SKM-1 (cell line): ENCODE results near the gene ZDHHC14.

Experiments
- DNase-seq: peaks from one replicate; lab custom pipeline; 2025; ENCODE audit not compliant: unreplicated experiment; lab: John Stamatoyannopoulos, UW

Gene ZDHHC14

DNA sequence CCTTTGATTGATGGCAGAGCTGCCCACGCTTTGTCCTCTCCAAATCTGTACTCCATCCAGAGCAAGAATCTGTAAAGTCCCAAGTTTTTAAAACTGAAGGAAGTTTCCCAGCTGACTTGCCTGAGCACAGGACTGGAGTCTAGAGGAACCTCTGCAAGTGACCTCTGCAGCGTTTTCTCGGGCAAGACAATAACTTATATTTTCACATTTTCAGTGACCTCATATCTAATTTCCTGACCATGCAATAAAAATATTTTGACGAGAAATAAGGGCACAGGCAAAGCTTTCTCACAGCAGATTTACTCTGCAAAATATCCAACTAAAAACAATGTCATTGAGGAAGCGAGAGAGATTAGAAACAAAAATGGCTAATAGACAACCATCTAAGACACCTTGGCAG lies 256.5 kb downstream of the ZDHHC14 start:
- no peak for DNase-seq

DNA sequence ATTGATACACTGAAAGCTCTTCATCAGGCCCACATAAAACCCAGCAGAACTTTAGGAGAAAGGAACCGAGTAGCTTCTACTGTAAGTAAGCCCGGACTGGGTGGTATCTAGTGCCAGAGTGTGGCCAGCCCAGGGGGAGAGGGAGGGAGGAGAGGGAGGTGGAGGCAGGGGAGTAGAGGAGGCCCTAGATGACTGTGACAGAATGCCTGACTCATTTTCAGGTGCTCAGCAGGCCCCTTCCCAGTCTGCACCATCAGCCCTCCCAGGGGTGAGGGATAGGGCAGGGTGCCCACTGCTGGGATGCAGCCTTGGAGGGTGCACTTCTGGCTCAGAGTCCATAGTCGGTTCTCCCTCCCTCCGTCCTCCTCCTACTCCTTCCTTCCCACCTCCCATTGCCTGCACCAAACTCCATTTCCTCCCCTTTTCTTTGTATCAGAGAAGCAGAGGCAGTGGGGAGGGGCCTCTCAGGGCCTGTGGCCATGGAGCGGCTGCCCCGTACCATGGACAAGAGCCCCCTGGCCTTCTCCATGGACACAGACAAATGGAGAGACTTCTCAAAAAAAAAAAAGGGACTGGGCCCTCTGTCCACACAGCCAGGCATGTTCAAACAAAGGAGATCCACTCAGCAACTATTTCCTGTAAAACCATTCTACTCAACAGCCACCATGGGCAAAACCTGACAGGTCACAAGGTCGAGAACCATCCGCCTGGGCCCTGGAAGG lies 257.1 kb downstream of the ZDHHC14 start:
- no peak for DNase-seq

GRCh38 chr6:157638779-157639178 lies 257.8 kb downstream of the ZDHHC14 start:
- no peak for DNase-seq

GRCh38 chr6:157640746-157641451 lies 259.9 kb downstream of the ZDHHC14 start:
- no peak for DNase-seq

- no peak for DNase-seq
Observed at GRCh38 chr6:157641837-157642236, 260.8 kb downstream of the ZDHHC14 start.

- no peak for DNase-seq
Observed at GRCh38 chr6:157642736-157643135, 261.7 kb downstream of the ZDHHC14 start.

DNA sequence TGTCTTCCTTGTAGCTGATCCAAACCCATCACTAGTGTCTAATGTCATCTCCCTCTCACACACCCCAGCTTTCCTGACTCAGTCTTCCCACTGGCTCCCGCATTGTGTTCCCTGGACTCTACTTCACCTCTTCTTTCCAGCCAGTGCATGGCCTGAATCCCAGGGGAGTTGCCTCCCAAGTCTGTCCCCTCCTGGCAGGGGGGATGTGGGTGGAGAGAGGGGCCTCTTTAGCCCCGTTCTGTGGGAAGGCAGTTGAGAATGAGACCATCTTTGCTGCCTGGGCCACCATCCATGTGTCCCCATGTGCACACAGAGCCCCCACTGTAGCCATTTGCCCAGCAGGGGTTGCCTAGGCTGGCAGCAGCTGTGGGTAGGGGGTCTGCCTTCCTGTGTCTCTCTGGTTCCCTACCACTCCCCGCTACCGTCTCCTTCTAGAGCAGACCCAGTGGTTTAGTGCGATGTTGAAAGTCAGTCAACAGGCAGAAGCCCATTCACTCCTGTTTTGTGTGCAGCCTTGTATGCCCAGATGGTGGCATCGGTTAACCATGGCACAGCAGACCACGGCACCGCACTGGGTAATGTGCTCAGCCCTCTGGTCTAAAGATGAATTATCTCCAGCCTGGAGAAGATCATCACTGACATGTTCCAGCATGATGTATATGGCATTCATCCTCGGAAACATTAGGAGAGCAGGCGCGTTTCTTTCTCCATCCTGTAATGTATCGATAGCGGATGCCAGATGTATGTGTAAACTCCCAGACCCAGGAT lies 263.2 kb downstream of the ZDHHC14 start:
- no peak for DNase-seq

- no peak for DNase-seq
Observed at GRCh38 chr6:157645201-157645795, 264.3 kb downstream of the ZDHHC14 start.

DNA sequence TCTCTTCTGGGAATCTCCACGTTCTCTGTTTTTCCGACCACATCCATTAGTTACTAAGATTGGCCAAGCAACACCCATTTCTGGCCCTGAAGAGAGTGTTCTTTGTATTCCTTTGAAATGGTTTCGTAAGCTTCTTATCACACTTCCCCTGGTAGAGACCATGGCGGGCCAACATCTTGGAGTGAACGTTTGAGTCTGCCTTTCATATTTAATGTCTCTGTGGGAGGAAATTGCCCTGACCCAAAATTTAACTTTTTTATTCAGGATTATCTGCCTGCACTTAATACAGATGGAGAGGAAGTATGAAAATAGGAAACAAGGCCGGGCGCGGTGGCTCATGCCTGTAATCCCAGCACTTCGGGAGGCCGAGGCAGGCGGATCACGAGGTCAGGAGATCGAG lies 265.0 kb downstream of the ZDHHC14 start:
- DNase-seq: no peak

GRCh38 chr6:157647261-157647915 lies 266.4 kb downstream of the ZDHHC14 start:
- peak; percentile 97 for DNase-seq

GRCh38 chr6:157648561-157648960 lies 267.6 kb downstream of the ZDHHC14 start:
- DNase-seq: no peak

- DNase-seq: no peak
Observed at GRCh38 chr6:157649311-157650260, 268.6 kb downstream of the ZDHHC14 start.

- DNase-seq: no peak
Observed at GRCh38 chr6:157650261-157650640, 269.3 kb downstream of the ZDHHC14 start.

DNA sequence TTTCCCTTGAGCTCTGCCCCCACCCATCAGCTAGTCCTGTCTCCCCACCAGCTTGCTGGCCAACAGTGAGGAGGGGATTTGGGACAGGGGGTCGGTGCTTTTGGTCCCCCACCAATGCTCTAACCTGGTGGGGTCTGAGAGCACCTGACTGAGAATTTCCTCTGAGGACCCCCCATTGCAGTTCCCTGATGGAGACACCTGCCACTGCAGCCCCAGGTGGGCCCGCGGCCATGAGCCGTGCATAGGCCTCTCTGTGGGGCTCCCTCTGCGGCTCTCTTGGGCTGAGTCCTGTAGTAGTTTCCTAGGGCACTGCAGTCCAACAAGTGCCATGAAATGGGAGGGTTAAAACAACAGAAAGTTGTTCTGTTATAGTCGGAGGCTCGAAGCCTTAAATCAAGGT lies 269.8 kb downstream of the ZDHHC14 start:
- DNase-seq: no peak

DNA sequence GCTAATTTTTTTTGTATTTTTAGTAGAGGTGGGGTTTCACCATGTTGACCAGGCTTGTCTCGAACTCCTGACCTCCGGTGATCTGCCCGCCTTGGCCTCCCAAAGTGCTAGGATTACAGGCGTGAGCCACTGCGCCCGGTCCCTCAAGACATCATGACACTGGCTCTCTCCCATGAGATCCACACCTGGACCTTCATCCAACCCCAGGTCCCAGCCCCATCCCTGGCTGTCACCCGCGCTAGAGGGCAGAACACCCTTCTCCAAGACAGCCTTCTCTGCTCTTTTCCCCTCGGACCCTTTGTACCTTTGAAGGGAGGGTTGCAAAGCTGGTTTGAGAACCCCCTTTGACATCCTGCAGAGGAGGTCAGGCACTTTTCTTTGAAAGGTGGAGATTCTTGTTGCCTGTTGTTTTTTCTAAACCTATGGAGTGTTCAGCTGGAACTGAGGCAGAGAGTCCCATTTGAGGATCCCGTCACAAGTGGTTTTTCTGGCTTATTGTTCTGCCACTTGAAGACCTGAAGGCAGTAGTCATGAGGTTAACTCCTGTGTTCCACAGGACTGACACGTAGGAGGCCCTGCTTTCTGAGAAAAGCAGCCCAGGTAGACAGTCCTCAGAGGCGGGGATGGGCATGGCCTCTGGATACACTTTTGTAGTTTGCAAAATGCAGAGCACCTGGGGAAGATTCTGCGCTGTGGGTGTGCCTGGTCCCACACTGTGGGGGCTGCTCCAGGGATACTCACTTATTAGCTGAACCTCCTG lies 270.9 kb downstream of the ZDHHC14 start:
- DNase-seq: no peak

- DNase-seq: no peak
Observed at GRCh38 chr6:157652601-157653363, 271.8 kb downstream of the ZDHHC14 start.

DNA sequence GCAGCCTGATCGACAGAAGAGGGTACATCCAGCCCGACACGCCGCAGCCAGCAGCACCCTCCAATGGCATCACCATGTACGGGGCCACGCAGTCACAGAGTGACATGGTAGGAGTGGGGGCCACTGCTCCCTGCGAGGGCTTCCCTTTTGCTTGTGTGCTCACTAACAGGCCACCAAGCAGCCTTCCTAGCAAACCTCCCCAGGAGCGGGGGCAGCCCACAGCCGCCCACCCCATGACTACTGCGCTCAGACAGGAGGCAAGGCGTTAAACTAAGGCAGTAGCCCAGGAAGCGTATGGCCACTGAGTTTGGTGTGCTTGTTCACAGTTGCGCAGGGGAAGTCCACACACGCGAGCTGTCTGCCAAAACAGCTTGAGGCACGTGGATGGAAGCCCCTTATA lies 272.5 kb downstream of the ZDHHC14 start:
- DNase-seq: no peak

- DNase-seq: no peak
Observed at GRCh38 chr6:157655139-157655538, 274.1 kb downstream of the ZDHHC14 start.
